PFSK-1 (cell line): ENCODE measurements around the gene HDDC3.

Source experiments
- FOXP2 ChIP-seq: optimal IDR thresholded peaks from 2 replicates; pipeline ENCODE3; 2011; ENCODE audit warnings: borderline replicate concordance, control low read depth, inconsistent platforms; ENCODE audit not compliant: insufficient read depth; ENCODE audit errors: extremely low read length, extremely low read depth
- POLR2AphosphoS5 ChIP-seq: IDR thresholded peaks from 2 replicates; pipeline ENCODE4 v1.6.1; 2012; ENCODE audit warnings: low read depth, mild to moderate bottlenecking, control low read depth, low read length, moderate library complexity
- REST ChIP-seq, 2 experiments: IDR thresholded peaks; 2 replicates each; pipeline versions ENCODE4 v1.6.1 to v1.8.0; 2011 to 2012; ENCODE audit warnings: low read depth in 2 of 2, low read length in 2 of 2, control low read depth in 1 of 2, inconsistent platforms in 1 of 2, mild to moderate bottlenecking in 1 of 2, moderate library complexity in 1 of 2; ENCODE audit not compliant: insufficient read depth in 1 of 2
- SIN3A ChIP-seq: IDR thresholded peaks from 2 replicates; pipeline ENCODE4 v1.6.1; 2012; ENCODE audit warnings: mild to moderate bottlenecking, low read length, moderate library complexity, borderline replicate concordance; ENCODE audit not compliant: insufficient read depth
- TAF1 ChIP-seq: IDR thresholded peaks from 2 replicates; pipeline ENCODE4 v1.6.1; 2012; ENCODE audit warnings: low read length, control low read depth, borderline replicate concordance; ENCODE audit not compliant: insufficient read depth

HDDC3 gene

GRCh38 chr15:90957791-90958190 lies 25.4 kb upstream of the HDDC3 start:
- TF ChIP-seq POLR2AphosphoS5 (no peak), REST (IDR thresholded peaks at IDR 0.05; ENCODE audit: insufficient read depth in 1 of 2, low read depth in 2 of 2, low read length in 2 of 2) (no peak), SIN3A (no peak), TAF1 (no peak), FOXP2 (no peak)

- TF ChIP-seq POLR2AphosphoS5: no peak
Measured at GRCh38 chr15:90957031-90957790, 24.9 kb upstream of the HDDC3 start.

GRCh38 chr15:90956274-90957030 lies 24.1 kb upstream of the HDDC3 start:
- no peak for TF ChIP-seq POLR2AphosphoS5
- 0 out of 2 replicates have a peak, but pooled peaks have one; percentile 23 for TF ChIP-seq TAF1
- no peak for TF ChIP-seq SIN3A
- TF ChIP-seq REST (IDR thresholded peaks at IDR 0.05; ENCODE audit: insufficient read depth in 1 of 2, low read depth in 2 of 2, low read length in 2 of 2): no peak
- no peak for TF ChIP-seq FOXP2

- TF ChIP-seq SIN3A (no peak), POLR2AphosphoS5 (no peak), FOXP2 (no peak)
Measured at GRCh38 chr15:90955624-90956273, 23.4 kb upstream of the HDDC3 start.

- peak; percentile 78; the same call in 1 of the 2 replicates for TF ChIP-seq TAF1
- peak; percentile 94 for TF ChIP-seq POLR2AphosphoS5
- TF ChIP-seq REST (IDR thresholded peaks at IDR 0.05; ENCODE audit: insufficient read depth in 1 of 2, low read depth in 2 of 2, low read length in 2 of 2): no peak
- peak; percentile 56 for TF ChIP-seq FOXP2
- TF ChIP-seq SIN3A: peak; percentile 60; the same call in 1 of the 2 replicates
Measured at GRCh38 chr15:90954712-90955623, 22.6 kb upstream of the HDDC3 start, which contains the start of gene RCCD1. RCCD1 (plus strand) TSS chr15:90954884; CDS start chr15:90956735, 1,851 bp downstream.
